ENCODE results near the gene SCARB1. TPM values are rescaled to one million over a fixed set of nuclear protein-coding genes. Genes with fewer than 3 reads are reported as not detected.

The SCARB1 gene
- total RNA-seq, 4 donors from 2014 or later, result 2.1 to 37.0 (median 9.6) TPM

- no peaks in the 10 kb centered on the region for H3K27me3 ChIP-seq
- no peak for DNase-seq
- TF ChIP-seq POLR2A (IDR thresholded peaks at IDR 0.05), result no peak
- no peak for TF ChIP-seq CTCF (IDR thresholded peaks at IDR 0.05)
- no peaks in the 10 kb centered on the region for H3K36me3 ChIP-seq
- H3K4me3 ChIP-seq, result no peak overlapping the region
- no peaks in the 10 kb centered on the region for H3K9me3 ChIP-seq
- peak overlapping the region; percentile 89 to 90 for H3K27ac ChIP-seq
- peaks cover 0 to 7% of the 10 kb centered on the region in 2 donors for H3K4me1 ChIP-seq
- intact Hi-C loops (cut with DNase I; ENCODE audit: low total_unique reads), result no loop called here
Measured at GRCh38 chr12:124756166-124756565, 107.5 kb downstream of the SCARB1 start.

GRCh38 chr12:124755801-124756148, 107.9 kb downstream of the SCARB1 start:
- Histone ChIP-seq H3K9me3 (no peaks in the 10 kb centered on the region), H3K27ac (peak overlapping the region; percentile 89 to 90), H3K27me3 (no peaks in the 10 kb centered on the region), H3K4me1 (peaks cover 0 to 7% of the 10 kb centered on the region in 2 donors), H3K4me3 (no peak overlapping the region), H3K36me3 (no peaks in the 10 kb centered on the region)
- intact Hi-C loops (cut with DNase I; ENCODE audit: low total_unique reads), result no loop called here
- TF ChIP-seq POLR2A (IDR thresholded peaks at IDR 0.05), result no peak
- no peak for TF ChIP-seq CTCF (IDR thresholded peaks at IDR 0.05)
- no peak for DNase-seq

DNA sequence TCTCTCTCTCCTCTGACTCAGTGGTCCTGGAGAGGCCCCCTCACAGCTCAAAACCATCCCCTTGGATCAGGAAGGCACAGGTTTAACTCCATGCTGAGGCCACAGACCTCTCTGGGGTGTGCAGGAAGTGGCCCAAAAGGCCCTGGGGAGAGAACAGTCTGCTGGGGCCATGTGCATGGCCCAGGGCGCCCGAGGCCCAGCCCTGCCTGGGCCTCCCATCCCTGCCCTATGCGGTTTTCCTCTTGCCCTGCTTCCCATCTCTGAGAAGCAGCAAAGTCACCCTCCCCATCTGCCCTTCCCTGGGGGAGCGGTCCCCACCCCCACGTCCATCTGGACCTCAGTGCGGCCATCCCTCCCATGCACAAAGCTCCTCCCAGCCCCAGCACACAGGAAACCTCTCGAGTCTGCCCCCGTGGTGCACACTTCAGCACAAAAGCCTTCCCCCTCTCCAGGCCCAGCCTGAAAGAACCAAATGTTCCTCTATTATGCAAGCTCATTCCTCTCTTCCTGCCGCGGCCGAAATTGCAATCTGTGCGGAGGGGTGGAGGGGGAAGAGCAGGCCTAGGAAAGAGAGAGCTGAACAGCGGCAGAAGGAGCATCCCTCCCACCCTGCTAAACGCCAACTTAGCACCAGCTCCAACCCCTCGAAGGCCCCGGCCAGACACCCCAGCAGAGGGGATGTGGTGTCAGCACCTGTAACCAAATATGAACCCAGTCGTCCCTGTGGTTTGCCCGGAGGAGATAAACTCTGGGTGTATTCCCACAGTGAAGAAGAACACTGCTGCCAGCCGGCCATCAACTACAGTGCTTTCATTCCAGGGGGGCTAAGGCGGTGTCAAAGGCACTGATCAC, 108.5 kb downstream of the SCARB1 start:
- no peaks in the 10 kb centered on the region for H3K27me3 ChIP-seq
- peaks cover 0 to 7% of the 10 kb centered on the region in 2 donors for H3K4me1 ChIP-seq
- intact Hi-C loops (cut with DNase I; ENCODE audit: low total_unique reads), result no loop called here
- peak overlapping the region; percentile 89 to 90 for H3K27ac ChIP-seq
- no peaks in the 10 kb centered on the region for H3K9me3 ChIP-seq
- no peak overlapping the region for H3K4me3 ChIP-seq
- DNase-seq, result peak; percentile 88 to 93
- H3K36me3 ChIP-seq, result no peaks in the 10 kb centered on the region
- no peak for TF ChIP-seq CTCF (IDR thresholded peaks at IDR 0.05)
- TF ChIP-seq POLR2A (IDR thresholded peaks at IDR 0.05), result peak; percentile 16 to 26

DNA sequence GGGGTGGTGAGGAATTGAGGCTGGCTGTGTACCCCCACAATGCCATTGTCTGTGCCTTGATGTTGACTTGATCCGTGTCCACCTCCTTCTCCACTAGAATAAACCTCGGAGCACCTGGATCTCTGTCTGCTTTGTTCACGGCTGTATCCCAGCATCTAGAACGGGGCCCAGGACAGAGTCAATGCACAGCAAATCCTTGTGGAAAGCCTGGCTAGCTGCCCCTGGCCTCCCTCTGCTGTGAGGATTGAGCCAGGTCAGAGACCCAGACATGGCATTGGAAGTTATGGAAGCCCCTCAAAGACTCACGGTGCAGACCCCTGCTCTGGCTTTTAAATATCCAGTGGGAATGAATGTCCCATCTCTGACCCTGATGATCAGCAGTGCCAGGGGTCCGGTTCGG, 109.2 kb downstream of the SCARB1 start:
- intact Hi-C loops (cut with DNase I; ENCODE audit: low total_unique reads), result no loop called here
- no peaks in the 10 kb centered on the region for H3K9me3 ChIP-seq
- peaks cover 0 to 7% of the 10 kb centered on the region in 2 donors for H3K4me1 ChIP-seq
- no peak for TF ChIP-seq POLR2A (IDR thresholded peaks at IDR 0.05)
- TF ChIP-seq CTCF (IDR thresholded peaks at IDR 0.05), result no peak
- no peaks in the 10 kb centered on the region for H3K36me3 ChIP-seq
- H3K27me3 ChIP-seq, result no peaks in the 10 kb centered on the region
- no peak for DNase-seq
- peak overlapping the region; percentile 89 to 90 for H3K27ac ChIP-seq
- no peak overlapping the region for H3K4me3 ChIP-seq

- H3K9me3 ChIP-seq, result no peaks in the 10 kb centered on the region
- TF ChIP-seq CTCF (IDR thresholded peaks at IDR 0.05) (no peak), POLR2A (IDR thresholded peaks at IDR 0.05) (no peak)
- no peak overlapping the region for H3K4me3 ChIP-seq
- H3K4me1 ChIP-seq, result peaks cover 0 to 7% of the 10 kb centered on the region in 2 donors
- H3K27me3 ChIP-seq, result no peaks in the 10 kb centered on the region
- DNase-seq, result no peak
- H3K27ac ChIP-seq, result peak overlapping the region; percentile 89 to 90
- no peaks in the 10 kb centered on the region for H3K36me3 ChIP-seq
- intact Hi-C loops (cut with DNase I; ENCODE audit: low total_unique reads), result no loop called here
Measured at GRCh38 chr12:124753993-124754392, 109.7 kb downstream of the SCARB1 start.
